Measurements from ENCODE around the gene PSMB10.
"Not testable (repeated sequence)": the region's sequence is repeated elsewhere in the genome, so short reads cannot be mapped to it uniquely, and the experiment has no call there.

PSMB10 gene

GRCh38 chr16:67917852-67918236 lies 18.8 kb downstream of the PSMB10 start:
- Histone ChIP-seq H4K20me1 (ENCODE audit: insufficient read depth, low read length) (peaks cover 3% of the 10 kb centered on the region; the same call in 1 of the 2 replicates), H3K79me2 (ENCODE audit: low read length) (no peaks in the 10 kb centered on the region), H3K9me3 (ENCODE audit: insufficient read depth, low read length) (no peaks in the 10 kb centered on the region), H3K4me3 (ENCODE audit: low read length) (no peak overlapping the region), H3K36me3 (replicated peaks; ENCODE audit: low read depth, low read length) (no peaks in the 10 kb centered on the region), H3K4me2 (ENCODE audit: low read length) (no peak overlapping the region), H2AFZ (ENCODE audit: low read depth, low read length) (no peak overlapping the region), H3K27me3 (ENCODE audit: low read depth, low read length) (no peaks in the 10 kb centered on the region), H3K4me1 (ENCODE audit: low read length) (no peaks in the 10 kb centered on the region), H3K9ac (ENCODE audit: low read length) (no peak overlapping the region), H3K27ac (ENCODE audit: low read length) (no peak overlapping the region)
- TF ChIP-seq CTCF (IDR thresholded peaks at IDR 0.05; ENCODE audit: low read depth, low read length) (no peak), EZH2phosphoT487 (IDR thresholded peaks at IDR 0.05; ENCODE audit: low read depth) (no peak)

- no peaks in the 10 kb centered on the region for H3K9me3 ChIP-seq (ENCODE audit: insufficient read depth, low read length)
- TF ChIP-seq CTCF (IDR thresholded peaks at IDR 0.05; ENCODE audit: low read depth, low read length) (no peak), EZH2phosphoT487 (IDR thresholded peaks at IDR 0.05; ENCODE audit: low read depth) (no peak)
- no peak overlapping the region for H3K4me2 ChIP-seq (ENCODE audit: low read length)
- no peak overlapping the region for H3K9ac ChIP-seq (ENCODE audit: low read length)
- no peak overlapping the region for H3K4me3 ChIP-seq (ENCODE audit: low read length)
- H3K36me3 ChIP-seq (replicated peaks; ENCODE audit: low read depth, low read length), result no peaks in the 10 kb centered on the region
- no peak overlapping the region for H2AFZ ChIP-seq (ENCODE audit: low read depth, low read length)
- no peaks in the 10 kb centered on the region for H3K27me3 ChIP-seq (ENCODE audit: low read depth, low read length)
- no peak overlapping the region for H3K27ac ChIP-seq (ENCODE audit: low read length)
- no peaks in the 10 kb centered on the region for H3K79me2 ChIP-seq (ENCODE audit: low read length)
- H4K20me1 ChIP-seq (ENCODE audit: insufficient read depth, low read length), result peaks cover 3% of the 10 kb centered on the region; the same call in 1 of the 2 replicates
- no peaks in the 10 kb centered on the region for H3K4me1 ChIP-seq (ENCODE audit: low read length)
These were observed 19.4 kb downstream of the PSMB10 start for GRCh38 chr16:67917140-67917851.

DNA sequence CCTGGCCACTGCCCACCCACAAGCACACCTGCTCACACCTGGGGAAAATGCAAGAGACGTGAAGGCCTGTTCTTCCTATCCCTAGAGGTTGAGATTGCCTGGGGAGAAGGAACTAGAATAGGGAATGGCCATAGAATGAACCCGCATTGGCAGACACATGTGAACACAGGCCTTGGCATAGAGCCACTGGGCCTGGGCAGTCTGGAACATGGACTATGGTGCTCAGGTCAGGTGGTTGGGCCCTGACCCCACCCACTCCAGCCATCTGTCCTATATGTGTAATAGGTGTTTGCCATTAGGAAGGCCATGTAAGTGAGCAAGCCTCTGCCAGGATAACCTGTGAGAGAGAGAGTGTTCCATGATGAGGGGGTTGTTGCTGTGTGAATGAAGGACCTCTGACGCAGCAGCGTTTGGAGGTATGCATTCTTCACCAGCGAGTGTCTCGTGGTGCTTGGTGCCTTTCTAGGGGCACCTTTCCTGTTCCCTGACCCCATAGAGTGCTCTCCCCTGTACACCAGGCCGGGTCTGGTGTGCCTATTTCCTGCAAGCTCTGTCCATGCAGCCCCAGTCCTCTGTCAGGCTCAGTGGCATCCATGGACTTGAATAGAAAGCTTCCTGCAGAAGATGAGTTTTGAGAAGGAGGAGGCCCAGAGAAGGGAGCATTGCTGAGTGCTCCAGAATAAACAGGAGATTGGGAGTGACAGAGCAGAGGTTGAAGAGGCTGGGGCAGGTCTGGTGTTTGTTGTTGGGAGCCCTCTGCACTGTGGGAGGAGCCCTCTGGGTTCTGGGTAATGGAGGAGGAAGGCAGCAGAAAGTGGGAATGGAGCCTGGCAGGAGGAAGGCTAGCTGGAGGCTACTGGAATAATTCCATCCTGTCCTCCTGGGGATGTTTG lies 20.6 kb downstream of the PSMB10 start:
- no peak overlapping the region for H3K27ac ChIP-seq (ENCODE audit: low read length)
- no peak for TF ChIP-seq EZH2phosphoT487 (IDR thresholded peaks at IDR 0.05; ENCODE audit: low read depth)
- TF ChIP-seq CTCF (IDR thresholded peaks at IDR 0.05; ENCODE audit: low read depth, low read length), result no peak
- no peak overlapping the region for H3K9ac ChIP-seq (ENCODE audit: low read length)
- H3K27me3 ChIP-seq (ENCODE audit: low read depth, low read length), result no peaks in the 10 kb centered on the region
- H3K79me2 ChIP-seq (ENCODE audit: low read length), result no peaks in the 10 kb centered on the region
- no peak overlapping the region for H3K4me2 ChIP-seq (ENCODE audit: low read length)
- no peaks in the 10 kb centered on the region for H3K36me3 ChIP-seq (replicated peaks; ENCODE audit: low read depth, low read length)
- no peaks in the 10 kb centered on the region for H3K9me3 ChIP-seq (ENCODE audit: insufficient read depth, low read length)
- H4K20me1 ChIP-seq (ENCODE audit: insufficient read depth, low read length), result peaks cover 3% of the 10 kb centered on the region; the same call in 1 of the 2 replicates
- no peaks in the 10 kb centered on the region for H3K4me1 ChIP-seq (ENCODE audit: low read length)
- H2AFZ ChIP-seq (ENCODE audit: low read depth, low read length), result no peak overlapping the region
- no peak overlapping the region for H3K4me3 ChIP-seq (ENCODE audit: low read length)

- not testable (repeated sequence) for H3K36me3 ChIP-seq (replicated peaks; ENCODE audit: low read depth, low read length); H3K9ac ChIP-seq (ENCODE audit: low read length); H3K4me1 ChIP-seq (ENCODE audit: low read length); H3K4me3 ChIP-seq (ENCODE audit: low read length); H3K79me2 ChIP-seq (ENCODE audit: low read length); H3K27me3 ChIP-seq (ENCODE audit: low read depth, low read length); H3K4me2 ChIP-seq (ENCODE audit: low read length); H3K9me3 ChIP-seq (ENCODE audit: insufficient read depth, low read length); H3K27ac ChIP-seq (ENCODE audit: low read length); H2AFZ ChIP-seq (ENCODE audit: low read depth, low read length); H4K20me1 ChIP-seq (ENCODE audit: insufficient read depth, low read length)
These were observed 21.2 kb downstream of the PSMB10 start for GRCh38 chr16:67915496-67915769.
